ENCODE measurements around the gene RNASE1.

The RNASE1 gene

GRCh38 chr14:20807304-20808161 is 4.9 kb upstream of the RNASE1 start:
- DNase-seq: no peak

DNA sequence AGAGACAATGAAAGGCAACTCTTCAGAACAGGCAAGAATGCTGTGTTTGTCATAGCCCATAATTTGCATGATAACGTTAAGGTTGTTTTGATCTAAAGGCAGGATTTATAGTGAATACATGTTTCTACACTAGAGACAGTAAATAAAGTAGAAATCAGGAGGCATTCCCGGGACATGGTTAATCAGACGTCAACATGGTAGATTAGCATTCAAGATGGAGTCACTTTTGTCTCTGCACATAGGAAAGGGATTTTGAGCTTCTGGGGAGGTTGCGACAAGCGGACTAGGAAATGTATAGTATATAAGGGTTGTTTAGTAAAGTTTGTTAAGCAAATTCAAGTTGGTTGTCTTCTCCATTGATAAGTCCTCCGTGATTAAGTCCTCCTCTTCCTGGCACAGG is 2.8 kb upstream of the RNASE1 start:
- DNase-seq: no peak

GRCh38 chr14:20803223-20803622 is 579 bp upstream of the RNASE1 start:
- no peak for DNase-seq

- DNase-seq: no peak
Observed at GRCh38 chr14:20801726-20802125, 918 bp downstream of the RNASE1 start.

DNA sequence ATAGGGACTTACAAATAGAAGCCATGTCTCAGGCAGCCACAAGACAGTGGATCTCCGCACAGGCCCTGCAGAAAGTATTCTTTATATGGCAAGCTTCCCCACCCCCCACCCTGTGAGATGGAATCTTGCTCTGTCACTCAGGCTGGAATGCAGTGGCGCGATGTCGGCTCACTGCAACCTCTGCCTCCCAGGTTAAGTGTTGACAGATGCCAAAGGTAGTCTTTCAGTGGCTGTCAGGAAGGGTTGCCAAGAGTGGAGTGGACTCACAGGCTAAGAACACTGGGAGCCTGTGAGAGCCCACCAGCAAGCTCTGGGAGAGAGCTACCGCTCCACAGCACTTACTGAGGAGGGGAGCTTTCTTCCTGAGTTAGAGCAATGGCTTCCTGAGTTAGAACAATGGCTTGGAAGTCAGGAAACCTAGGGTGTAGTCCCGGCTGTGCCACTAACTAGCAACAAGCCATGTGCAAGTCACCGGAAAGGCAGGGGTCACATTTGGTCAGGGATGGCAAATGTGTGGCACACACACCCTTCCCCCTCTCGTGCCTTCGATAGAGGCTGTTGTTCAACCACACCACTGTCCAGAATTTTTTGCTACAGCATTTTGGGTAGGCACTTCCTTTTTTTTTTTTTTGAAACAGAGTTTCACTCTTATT is 2.6 kb downstream of the RNASE1 start:
- DNase-seq: peak; percentile 83 to 89

DNA sequence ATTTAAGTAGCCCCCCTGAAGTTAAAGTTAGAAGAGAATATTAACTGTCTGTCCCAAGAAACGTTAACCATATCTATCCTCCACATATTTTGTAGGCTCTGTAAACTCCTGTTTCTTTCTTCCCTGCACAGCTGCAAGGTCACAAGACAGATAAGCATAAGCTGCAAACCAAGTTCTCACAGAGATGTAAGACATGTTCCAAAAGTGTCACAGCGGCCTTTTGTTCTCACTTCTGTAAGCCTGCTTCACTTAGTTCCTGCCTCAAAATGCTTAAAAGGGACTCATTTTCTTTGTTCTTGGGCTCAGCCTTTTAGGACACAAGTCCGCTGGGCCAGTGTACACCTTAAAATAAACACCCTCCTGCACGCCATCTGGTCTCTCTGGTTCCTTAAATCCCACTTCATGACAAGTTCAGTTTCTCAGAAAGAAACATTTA is 3.2 kb downstream of the RNASE1 start:
- DNase-seq: no peak

- no peak for DNase-seq
Observed at GRCh38 chr14:20798932-20799331, 3.7 kb downstream of the RNASE1 start.

GRCh38 chr14:20798318-20798717 is 4.3 kb downstream of the RNASE1 start:
- DNase-seq: no peak

- no peak for DNase-seq
Observed at GRCh38 chr14:20797164-20797563, 5.5 kb downstream of the RNASE1 start.

DNA sequence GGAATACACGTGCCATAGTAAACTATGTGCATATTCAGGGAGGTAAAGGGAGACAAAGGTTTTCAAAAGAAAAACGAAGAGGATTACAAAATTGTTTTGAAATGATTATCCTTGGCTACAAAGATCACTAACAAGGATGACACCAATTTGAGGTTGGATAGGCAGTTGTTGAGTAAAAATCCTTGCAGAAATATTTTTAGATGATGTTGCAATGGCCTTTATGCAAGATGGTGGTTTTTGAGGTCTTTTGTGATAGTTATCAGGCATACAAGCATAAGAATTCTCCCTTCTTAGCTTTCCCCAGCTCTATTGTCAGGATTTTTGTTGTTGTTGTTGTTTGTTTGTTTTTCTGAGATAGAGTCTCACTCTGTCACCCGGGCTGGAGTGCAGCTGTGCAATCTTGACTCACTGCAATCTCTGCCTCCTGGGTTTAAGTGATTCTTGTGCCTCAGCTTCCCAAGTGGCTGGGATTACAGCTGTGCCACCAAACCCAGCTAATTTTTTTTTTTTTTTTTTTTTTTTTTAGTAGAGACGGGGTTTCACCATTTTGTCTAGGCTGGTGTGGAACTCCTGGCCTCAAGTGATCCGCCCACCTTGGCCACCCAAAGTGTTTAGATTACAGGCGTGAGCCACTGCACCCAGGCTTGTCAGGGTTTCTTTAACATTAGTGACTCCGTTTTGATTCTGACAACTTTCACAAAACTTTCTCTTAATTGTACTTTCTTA is 7.8 kb downstream of the RNASE1 start:
- peak; percentile 97 for DNase-seq

- no peak for DNase-seq
Observed at GRCh38 chr14:20792556-20792955, 10.1 kb downstream of the RNASE1 start.

DNA sequence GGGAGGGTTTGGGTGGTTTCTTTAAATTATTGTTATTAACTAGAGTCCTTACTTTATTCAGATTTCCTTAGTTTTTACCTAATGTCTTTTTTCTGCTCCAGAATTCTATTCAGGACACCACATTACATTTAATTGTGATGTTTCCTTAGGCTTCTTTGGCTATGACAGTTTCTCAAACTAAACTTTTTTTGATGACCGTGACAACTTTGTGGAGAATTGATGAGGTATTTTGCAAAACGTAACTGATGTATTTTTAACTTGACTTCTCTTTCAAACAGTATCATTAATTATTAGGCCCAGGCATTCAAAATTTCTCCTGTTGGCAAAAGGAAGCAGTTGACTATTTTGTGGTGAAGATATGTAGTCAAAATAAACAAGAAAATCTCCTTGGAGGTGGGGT is 11.0 kb downstream of the RNASE1 start:
- no peak for DNase-seq

- no peak for DNase-seq
Observed at GRCh38 chr14:20791187-20791586, 11.5 kb downstream of the RNASE1 start.

DNA sequence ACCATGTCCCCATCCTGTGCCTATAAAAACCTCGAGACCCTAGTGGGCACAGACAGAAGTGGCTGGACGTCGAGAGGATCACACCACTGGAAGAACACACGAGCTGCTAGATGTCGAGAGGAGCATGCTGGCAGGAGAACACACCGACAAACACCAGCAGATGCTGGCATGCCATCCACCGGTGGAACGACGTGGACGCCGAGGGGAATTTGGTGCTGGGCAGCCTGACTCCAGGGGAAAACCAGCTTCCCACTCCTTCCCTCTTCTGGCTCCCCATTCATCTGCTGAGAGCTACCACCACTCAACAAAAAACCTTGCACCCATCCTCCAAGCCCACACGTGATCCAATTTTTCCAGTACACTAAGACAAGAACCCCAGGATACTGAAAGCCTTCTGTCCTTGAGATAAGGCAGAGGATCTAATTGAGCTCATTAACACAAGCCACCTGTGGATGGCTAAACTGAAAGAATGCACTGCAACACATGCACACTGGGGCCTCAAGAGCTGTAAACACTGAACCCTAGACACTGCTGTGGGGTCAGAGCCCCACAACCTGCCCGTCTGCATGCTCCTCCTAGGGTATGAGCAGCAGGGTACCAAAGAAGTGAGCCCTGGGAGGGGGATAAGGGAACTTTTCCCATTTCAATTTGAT is 12.1 kb downstream of the RNASE1 start:
- DNase-seq: no peak

DNA sequence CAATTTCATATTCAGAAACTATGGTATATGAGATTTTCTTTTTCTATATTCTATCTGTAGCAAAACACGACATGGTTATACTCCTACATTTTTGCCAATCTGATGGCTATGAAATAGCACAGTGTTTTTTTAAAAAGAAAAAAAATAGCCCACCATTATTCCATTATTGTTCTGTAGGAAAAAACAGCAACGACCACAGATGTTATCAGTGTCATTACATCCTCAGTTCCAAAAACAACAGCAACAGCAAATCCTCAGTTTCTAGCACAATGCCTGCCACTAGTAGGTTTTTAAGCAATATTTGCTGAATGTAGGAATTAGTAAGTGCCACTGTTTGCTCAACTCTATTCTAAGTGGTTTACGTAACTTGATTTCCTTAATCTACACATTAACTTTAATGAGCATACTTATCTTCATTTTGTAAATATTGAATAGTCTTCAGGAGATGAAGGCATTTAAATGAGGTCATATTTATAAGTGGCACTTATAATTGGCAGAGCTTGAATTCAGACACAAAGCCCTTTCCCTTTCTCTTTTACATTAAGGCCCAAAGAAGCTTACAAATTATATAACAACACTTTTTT is 13.3 kb downstream of the RNASE1 start:
- no peak for DNase-seq

DNA sequence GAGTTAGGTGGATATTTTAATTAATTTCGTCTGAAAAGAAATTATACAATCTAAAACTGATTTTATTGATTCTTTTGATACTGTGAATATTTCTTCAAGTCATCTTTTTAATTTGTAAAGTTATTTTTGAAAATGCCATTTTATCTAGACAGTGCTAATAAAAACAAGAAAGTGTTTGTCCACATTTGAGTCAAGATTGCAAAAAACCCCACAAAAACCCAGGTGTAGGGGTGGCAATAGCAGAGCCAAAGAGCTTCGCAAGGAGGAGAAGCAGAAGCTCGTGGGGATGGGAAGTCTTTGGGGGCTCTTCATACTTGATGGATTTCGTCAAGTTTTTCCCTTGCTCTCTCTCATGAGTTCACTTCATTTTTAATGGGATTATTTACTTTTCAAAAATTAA is 15.6 kb downstream of the RNASE1 start:
- DNase-seq: no peak

- peak; percentile 57 to 61 for DNase-seq
Observed at GRCh38 chr14:20782280-20782890, 20.3 kb downstream of the RNASE1 start.

- DNase-seq: no peak
Observed at GRCh38 chr14:20781803-20782202, 20.8 kb downstream of the RNASE1 start.

- DNase-seq: no peak
Observed at GRCh38 chr14:20775901-20776300, 26.7 kb downstream of the RNASE1 start.

DNA sequence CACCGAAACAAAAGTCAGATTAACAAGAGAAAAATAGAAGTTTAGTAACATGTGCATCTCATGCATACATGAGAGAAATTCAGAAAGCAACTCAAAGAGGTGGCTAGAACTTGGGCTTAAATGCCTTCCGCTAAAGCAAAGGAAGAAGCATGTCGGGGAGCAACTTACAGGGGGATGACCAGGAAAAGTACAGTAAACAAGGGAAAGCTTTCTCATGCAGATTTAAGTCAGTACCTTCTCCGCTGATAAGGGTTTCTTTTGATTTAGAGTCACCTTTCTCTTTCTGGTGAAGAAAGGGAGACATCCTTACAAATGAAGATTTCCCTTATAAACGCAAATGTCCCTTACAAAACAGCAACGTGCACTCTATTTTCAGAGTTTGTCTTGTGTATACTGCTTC is 27.6 kb downstream of the RNASE1 start:
- no peak for DNase-seq

- no peak for DNase-seq
Observed at GRCh38 chr14:20774258-20774824, 28.3 kb downstream of the RNASE1 start.

GRCh38 chr14:20772650-20773049 is 30.0 kb downstream of the RNASE1 start:
- no peak for DNase-seq
